ENCODE results near the gene DOCK7.

- TF ChIP-seq, protein P1, sequence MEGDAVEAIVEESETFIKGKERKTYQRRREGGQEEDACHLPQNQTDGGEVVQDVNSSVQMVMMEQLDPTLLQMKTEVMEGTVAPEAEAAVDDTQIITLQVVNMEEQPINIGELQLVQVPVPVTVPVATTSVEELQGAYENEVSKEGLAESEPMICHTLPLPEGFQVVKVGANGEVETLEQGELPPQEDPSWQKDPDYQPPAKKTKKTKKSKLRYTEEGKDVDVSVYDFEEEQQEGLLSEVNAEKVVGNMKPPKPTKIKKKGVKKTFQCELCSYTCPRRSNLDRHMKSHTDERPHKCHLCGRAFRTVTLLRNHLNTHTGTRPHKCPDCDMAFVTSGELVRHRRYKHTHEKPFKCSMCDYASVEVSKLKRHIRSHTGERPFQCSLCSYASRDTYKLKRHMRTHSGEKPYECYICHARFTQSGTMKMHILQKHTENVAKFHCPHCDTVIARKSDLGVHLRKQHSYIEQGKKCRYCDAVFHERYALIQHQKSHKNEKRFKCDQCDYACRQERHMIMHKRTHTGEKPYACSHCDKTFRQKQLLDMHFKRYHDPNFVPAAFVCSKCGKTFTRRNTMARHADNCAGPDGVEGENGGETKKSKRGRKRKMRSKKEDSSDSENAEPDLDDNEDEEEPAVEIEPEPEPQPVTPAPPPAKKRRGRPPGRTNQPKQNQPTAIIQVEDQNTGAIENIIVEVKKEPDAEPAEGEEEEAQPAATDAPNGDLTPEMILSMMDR (IDR thresholded peaks at IDR 0.05): no peak
- TF ChIP-seq POLR2A (IDR thresholded peaks at IDR 0.05): no peak
- TF ChIP-seq POLR2AphosphoS5 (IDR thresholded peaks at IDR 0.05): no peak
Observed at GRCh38 chr1:62643283-62643682, 44.9 kb downstream of the DOCK7 start.

Data from breast epithelium (tissue), 3 donors.